SU-DHL-6 (cell line): ENCODE data around the gene SLC35A3.

Source experiments
- EZH2phosphoT487 ChIP-seq: fragments of 200-600 bp; sonication (generic), shearing (Covaris generic); conservative IDR thresholded peaks from 2 replicates; pipeline ENCODE4 v1.6.1; 2018; ENCODE audit warnings: mild to moderate bottlenecking, antibody characterized with exemption, low read length, moderate library complexity, mixed read lengths
- TF ChIP-seq, protein P1 (sequence below): fragments of 200-600 bp; sonication (generic); IDR thresholded peaks from one replicate; pipeline ENCODE4 v1.5.1; 2017; ENCODE audit warnings: antibody characterized with exemption, mild to moderate bottlenecking, low read length, moderate library complexity; ENCODE audit not compliant: insufficient read depth, poor library complexity, severe bottlenecking

DNA sequence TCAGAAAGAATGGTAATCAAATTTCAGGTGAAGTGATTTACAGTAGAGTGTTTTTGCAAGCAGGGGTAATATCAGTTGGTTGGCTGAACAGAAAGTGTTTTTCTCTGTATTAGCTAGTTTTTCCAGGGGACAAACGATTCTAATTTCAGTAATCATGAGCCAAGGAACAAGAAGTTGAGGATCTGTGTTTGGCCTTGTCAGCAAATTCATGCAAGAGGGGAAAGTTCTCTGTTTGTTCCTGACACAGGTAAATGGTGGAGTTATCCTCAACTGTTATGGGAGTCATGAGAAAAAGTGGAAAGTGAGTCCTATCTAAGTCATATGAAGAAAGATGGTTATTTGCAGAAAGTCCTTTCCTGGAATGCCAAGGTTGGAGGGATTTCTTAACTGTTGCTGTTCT, 24.6 kb upstream of the SLC35A3 start:
- TF ChIP-seq, protein P1, sequence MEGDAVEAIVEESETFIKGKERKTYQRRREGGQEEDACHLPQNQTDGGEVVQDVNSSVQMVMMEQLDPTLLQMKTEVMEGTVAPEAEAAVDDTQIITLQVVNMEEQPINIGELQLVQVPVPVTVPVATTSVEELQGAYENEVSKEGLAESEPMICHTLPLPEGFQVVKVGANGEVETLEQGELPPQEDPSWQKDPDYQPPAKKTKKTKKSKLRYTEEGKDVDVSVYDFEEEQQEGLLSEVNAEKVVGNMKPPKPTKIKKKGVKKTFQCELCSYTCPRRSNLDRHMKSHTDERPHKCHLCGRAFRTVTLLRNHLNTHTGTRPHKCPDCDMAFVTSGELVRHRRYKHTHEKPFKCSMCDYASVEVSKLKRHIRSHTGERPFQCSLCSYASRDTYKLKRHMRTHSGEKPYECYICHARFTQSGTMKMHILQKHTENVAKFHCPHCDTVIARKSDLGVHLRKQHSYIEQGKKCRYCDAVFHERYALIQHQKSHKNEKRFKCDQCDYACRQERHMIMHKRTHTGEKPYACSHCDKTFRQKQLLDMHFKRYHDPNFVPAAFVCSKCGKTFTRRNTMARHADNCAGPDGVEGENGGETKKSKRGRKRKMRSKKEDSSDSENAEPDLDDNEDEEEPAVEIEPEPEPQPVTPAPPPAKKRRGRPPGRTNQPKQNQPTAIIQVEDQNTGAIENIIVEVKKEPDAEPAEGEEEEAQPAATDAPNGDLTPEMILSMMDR: no peak
- TF ChIP-seq EZH2phosphoT487: no peak
